WTC11 (cell line): ENCODE results near the gene GINS1.

Experiments
- ELF4 ChIP-seq: sonication (generic); formaldehyde crosslinking; IDR thresholded peaks from 2 replicates; pipeline ENCODE4 v1.8.1; 2022; ENCODE audit warnings: low read depth, mild to moderate bottlenecking, moderate library complexity, missing genetic modification reagents
- FOXJ3 ChIP-seq: sonication (generic); formaldehyde crosslinking; IDR thresholded peaks from 2 replicates; pipeline ENCODE4 v1.9.0; 2021; ENCODE audit warnings: missing genetic modification reagents, mild to moderate bottlenecking, borderline replicate concordance
- MYBL2 ChIP-seq: sonication (generic); formaldehyde crosslinking; IDR thresholded peaks from 2 replicates; pipeline ENCODE4 v1.8.1; 2023; ENCODE audit warnings: mild to moderate bottlenecking, moderate library complexity, missing genetic modification reagents
- ZNF138 ChIP-seq: sonication (generic); formaldehyde crosslinking; conservative IDR thresholded peaks from 2 replicates; pipeline ENCODE4 v1.8.1; 2022; ENCODE audit warnings: mild to moderate bottlenecking, moderate library complexity, missing genetic modification reagents
- TF ChIP-seq, protein P1 (sequence below): fragments of 200-600 bp; IDR thresholded peaks from 2 replicates; pipeline ENCODE4 v1.8.0; 2022; ENCODE audit warnings: antibody characterized with exemption
- TF ChIP-seq, protein P2 (sequence below): sonication (generic); formaldehyde crosslinking; IDR thresholded peaks from 2 replicates; pipeline ENCODE4 v1.8.1; 2022; ENCODE audit warnings: low read depth, missing genetic modification reagents, borderline replicate concordance
- TF ChIP-seq, protein P3 (sequence below): sonication (generic); formaldehyde crosslinking; IDR thresholded peaks from 2 replicates; pipeline ENCODE4 v1.8.0; 2022; ENCODE audit warnings: mild to moderate bottlenecking, missing genetic modification reagents
- TF ChIP-seq, protein P4 (sequence below): sonication (generic); formaldehyde crosslinking; IDR thresholded peaks from 2 replicates; pipeline ENCODE4 v1.8.1; 2022; ENCODE audit warnings: low read depth, mild to moderate bottlenecking, moderate library complexity, missing genetic modification reagents, borderline replicate concordance
- TF ChIP-seq, protein P5 (sequence below): fragments of 250-450 bp; sonication (Bioruptor Pico); IDR thresholded peaks from 2 replicates; pipeline ENCODE4 v1.9.0; 2021; ENCODE audit warnings: moderate library complexity, mild to moderate bottlenecking, inconsistent platforms, borderline replicate concordance

DNA sequence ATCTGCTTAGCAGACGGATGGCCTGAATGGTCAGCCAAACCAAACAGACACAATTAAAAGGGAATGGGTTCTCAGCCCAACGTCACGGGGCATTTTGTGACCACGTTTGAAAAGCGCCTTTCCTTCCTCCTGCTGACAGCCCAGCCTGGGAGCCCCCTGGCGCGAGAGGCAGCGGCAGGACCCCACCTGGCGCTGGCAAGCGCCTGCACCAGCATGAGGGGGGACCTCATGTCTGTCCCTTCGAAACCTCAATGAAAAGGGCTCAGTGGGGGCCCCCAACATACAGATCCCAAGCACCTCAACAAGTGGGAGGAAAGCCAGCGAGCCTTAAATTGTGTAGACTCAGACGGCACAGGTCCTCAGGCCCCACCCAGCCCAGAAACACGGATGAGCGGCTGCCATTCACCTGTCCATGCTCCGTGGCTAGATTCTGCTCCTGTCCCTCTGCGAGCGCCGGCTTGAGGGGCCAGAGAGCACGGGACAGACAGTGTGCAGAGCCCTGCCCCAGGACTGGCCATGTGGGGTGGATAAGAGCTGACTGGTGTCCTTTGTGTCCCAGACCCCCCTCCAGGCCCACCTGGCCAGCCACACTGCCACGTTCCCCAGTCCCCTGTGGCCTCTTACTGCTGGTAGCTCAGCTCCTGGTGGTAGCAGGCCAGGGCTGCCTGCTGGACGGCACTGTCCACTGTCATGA lies 90.3 kb downstream of the GINS1 start:
- TF ChIP-seq, protein P1, sequence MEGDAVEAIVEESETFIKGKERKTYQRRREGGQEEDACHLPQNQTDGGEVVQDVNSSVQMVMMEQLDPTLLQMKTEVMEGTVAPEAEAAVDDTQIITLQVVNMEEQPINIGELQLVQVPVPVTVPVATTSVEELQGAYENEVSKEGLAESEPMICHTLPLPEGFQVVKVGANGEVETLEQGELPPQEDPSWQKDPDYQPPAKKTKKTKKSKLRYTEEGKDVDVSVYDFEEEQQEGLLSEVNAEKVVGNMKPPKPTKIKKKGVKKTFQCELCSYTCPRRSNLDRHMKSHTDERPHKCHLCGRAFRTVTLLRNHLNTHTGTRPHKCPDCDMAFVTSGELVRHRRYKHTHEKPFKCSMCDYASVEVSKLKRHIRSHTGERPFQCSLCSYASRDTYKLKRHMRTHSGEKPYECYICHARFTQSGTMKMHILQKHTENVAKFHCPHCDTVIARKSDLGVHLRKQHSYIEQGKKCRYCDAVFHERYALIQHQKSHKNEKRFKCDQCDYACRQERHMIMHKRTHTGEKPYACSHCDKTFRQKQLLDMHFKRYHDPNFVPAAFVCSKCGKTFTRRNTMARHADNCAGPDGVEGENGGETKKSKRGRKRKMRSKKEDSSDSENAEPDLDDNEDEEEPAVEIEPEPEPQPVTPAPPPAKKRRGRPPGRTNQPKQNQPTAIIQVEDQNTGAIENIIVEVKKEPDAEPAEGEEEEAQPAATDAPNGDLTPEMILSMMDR, result no peak
- TF ChIP-seq, protein P2, sequence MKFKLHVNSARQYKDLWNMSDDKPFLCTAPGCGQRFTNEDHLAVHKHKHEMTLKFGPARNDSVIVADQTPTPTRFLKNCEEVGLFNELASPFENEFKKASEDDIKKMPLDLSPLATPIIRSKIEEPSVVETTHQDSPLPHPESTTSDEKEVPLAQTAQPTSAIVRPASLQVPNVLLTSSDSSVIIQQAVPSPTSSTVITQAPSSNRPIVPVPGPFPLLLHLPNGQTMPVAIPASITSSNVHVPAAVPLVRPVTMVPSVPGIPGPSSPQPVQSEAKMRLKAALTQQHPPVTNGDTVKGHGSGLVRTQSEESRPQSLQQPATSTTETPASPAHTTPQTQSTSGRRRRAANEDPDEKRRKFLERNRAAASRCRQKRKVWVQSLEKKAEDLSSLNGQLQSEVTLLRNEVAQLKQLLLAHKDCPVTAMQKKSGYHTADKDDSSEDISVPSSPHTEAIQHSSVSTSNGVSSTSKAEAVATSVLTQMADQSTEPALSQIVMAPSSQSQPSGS (CRISPR knock-in tag), result no peak
- TF ChIP-seq, protein P3, sequence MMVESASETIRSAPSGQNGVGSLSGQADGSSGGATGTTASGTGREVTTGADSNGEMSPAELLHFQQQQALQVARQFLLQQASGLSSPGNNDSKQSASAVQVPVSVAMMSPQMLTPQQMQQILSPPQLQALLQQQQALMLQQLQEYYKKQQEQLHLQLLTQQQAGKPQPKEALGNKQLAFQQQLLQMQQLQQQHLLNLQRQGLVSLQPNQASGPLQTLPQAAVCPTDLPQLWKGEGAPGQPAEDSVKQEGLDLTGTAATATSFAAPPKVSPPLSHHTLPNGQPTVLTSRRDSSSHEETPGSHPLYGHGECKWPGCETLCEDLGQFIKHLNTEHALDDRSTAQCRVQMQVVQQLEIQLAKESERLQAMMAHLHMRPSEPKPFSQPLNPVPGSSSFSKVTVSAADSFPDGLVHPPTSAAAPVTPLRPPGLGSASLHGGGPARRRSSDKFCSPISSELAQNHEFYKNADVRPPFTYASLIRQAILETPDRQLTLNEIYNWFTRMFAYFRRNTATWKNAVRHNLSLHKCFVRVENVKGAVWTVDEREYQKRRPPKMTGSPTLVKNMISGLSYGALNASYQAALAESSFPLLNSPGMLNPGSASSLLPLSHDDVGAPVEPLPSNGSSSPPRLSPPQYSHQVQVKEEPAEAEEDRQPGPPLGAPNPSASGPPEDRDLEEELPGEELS (CRISPR knock-in tag), result no peak
- TF ChIP-seq MYBL2, result no peak
- TF ChIP-seq, protein P4, sequence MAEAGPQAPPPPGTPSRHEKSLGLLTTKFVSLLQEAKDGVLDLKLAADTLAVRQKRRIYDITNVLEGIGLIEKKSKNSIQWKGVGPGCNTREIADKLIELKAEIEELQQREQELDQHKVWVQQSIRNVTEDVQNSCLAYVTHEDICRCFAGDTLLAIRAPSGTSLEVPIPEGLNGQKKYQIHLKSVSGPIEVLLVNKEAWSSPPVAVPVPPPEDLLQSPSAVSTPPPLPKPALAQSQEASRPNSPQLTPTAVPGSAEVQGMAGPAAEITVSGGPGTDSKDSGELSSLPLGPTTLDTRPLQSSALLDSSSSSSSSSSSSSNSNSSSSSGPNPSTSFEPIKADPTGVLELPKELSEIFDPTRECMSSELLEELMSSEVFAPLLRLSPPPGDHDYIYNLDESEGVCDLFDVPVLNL (CRISPR knock-in tag), result no peak
- TF ChIP-seq, protein P5, sequence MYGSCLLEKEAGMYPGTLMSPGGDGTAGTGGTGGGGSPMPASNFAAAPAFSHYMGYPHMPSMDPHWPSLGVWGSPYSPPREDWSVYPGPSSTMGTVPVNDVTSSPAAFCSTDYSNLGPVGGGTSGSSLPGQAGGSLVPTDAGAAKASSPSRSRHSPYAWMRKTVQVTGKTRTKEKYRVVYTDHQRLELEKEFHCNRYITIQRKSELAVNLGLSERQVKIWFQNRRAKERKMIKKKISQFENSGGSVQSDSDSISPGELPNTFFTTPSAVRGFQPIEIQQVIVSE (CRISPR knock-in tag), result no peak
- no peak for TF ChIP-seq FOXJ3 (CRISPR knock-in tag)
- no peak for TF ChIP-seq ZNF138 (CRISPR knock-in tag)
- TF ChIP-seq ELF4 (CRISPR knock-in tag), result no peak
